Keratinocyte (primary cell): ENCODE data around the gene SULF2.

Experiments
- CTCF ChIP-seq, 3 experiments: IDR thresholded peaks in 1 of 3; conservative IDR thresholded peaks in 1 of 3; optimal IDR thresholded peaks in 1 of 3; 2 replicates in 2 of 3; 3 replicates in 1 of 3; pipeline versions ENCODE3 to v1.5.1; 2011; ENCODE audit warnings: low read length in 3 of 3, mild to moderate bottlenecking in 3 of 3, moderate library complexity in 2 of 3, control low read depth in 1 of 3, inconsistent platforms in 1 of 3; ENCODE audit not compliant: insufficient read depth in 2 of 3; ENCODE audit errors: extremely low read depth in 1 of 3
- EZH2 ChIP-seq: IDR thresholded peaks from one replicate; pipeline ENCODE4 v1.6.1; 2012; ENCODE audit warnings: inconsistent platforms, mild to moderate bottlenecking, low read length, moderate library complexity

DNA sequence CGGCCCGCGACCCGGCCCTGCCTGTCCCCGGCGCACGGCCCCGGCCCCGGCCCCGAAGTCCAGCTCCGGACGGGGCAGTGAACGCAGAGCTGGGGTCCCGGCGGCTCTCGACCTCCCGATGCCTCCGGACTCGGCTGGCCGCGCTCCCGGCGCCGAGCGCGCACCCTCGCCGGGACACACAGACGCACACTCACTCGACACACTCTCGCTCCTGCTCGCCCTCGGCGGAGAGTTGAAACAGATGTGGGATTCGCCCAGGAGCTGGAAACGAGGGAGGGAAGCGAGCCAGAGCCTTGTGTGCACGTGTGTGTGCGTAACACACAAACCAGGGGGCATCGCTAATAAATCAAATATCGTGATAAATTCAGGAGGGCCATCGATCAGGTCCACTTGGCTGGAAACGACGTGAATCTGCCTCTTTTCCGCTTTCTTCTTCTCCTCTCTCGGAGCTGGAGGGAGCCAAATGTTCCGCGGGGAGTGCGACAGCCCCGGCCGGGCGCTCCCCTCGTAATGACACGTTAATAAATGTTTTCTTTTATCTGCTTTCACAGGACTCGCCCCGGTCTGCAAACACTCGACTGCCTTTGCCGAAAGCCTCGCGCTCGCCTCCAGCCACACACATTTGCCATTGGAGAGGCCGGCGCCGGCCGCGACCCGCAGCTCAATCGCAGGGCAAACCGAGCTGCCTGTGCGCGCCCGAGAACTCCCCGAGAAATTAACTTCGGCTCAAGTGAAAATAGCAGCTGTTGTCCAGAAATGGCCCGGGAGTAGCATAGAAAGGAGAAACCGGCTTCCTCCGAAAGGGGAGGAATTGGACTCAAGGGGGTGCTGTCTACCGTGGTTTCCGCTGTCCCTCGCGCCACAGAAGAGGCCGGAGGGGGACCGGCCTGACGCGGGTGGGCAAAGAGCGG lies 828 bp upstream of the SULF2 start:
- peak; percentile 64 to 89 (median 79) for TF ChIP-seq CTCF (optimal IDR thresholded peaks at IDR 0.05 in 1 of 3, IDR thresholded peaks at IDR 0.05 in 1 of 3, conservative IDR thresholded peaks at IDR 0.05 in 1 of 3; ENCODE audit: extremely low read depth in 1 of 3, insufficient read depth in 2 of 3, low read length in 3 of 3)
- no peak for TF ChIP-seq EZH2
